ENCODE data around the gene UTP11.

UTP11 gene

DNA sequence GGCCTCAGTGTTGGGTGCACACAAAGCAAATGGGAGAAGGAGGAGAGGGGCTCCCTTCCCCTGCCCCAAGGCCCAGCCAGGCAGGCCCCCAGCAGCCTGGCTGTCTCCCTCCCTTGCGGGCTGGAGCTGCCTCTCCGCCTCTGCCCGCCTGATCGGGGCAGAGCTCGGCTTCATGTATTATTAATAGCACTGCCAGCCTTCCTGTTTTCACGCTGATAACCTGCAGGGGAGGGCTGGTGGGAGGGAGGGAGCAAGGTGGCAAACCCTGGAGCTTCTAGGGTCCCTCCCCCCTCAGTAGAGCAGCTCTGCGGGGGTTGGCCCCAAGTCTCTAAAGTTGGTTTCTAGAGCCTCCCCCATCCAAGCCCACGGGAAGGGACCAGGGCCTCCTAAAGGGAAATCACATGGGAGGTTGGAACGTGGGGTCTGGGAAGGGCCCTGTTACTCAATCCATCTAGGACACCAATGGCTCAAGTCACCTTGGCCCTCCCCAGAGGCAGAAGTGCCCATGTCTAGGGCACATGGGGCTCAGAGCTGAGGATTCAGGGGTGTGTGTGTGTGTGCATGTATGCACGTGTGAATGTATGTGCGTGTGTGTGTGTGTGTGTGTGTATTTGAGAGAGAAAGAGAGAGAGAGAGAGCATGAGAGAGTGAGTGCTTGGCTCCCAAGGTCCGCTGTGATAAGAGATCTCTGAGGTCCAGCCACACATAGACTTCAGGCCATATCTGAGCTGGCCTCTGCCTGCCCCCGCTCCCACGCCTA is 55.9 kb downstream of the UTP11 start:
- TF ChIP-seq, protein P1, sequence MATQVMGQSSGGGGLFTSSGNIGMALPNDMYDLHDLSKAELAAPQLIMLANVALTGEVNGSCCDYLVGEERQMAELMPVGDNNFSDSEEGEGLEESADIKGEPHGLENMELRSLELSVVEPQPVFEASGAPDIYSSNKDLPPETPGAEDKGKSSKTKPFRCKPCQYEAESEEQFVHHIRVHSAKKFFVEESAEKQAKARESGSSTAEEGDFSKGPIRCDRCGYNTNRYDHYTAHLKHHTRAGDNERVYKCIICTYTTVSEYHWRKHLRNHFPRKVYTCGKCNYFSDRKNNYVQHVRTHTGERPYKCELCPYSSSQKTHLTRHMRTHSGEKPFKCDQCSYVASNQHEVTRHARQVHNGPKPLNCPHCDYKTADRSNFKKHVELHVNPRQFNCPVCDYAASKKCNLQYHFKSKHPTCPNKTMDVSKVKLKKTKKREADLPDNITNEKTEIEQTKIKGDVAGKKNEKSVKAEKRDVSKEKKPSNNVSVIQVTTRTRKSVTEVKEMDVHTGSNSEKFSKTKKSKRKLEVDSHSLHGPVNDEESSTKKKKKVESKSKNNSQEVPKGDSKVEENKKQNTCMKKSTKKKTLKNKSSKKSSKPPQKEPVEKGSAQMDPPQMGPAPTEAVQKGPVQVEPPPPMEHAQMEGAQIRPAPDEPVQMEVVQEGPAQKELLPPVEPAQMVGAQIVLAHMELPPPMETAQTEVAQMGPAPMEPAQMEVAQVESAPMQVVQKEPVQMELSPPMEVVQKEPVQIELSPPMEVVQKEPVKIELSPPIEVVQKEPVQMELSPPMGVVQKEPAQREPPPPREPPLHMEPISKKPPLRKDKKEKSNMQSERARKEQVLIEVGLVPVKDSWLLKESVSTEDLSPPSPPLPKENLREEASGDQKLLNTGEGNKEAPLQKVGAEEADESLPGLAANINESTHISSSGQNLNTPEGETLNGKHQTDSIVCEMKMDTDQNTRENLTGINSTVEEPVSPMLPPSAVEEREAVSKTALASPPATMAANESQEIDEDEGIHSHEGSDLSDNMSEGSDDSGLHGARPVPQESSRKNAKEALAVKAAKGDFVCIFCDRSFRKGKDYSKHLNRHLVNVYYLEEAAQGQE (IDR thresholded peaks at IDR 0.05; ENCODE audit: insufficient replicate concordance, low read depth) = no peak
- no peak for TF ChIP-seq POLR2AphosphoS5 (IDR thresholded peaks at IDR 0.05; ENCODE audit: low read depth)
- TF ChIP-seq CTCF (IDR thresholded peaks at IDR 0.05; ENCODE audit: insufficient read depth, low read length) = no peak
- TF ChIP-seq GABPA (IDR thresholded peaks at IDR 0.05; ENCODE audit: low read depth) = no peak
- no peak for TF ChIP-seq SPI1 (IDR thresholded peaks at IDR 0.05; ENCODE audit: borderline replicate concordance, low read depth)
- DNase-seq (ENCODE audit: low read depth in 1 of 2, low spot score in 1 of 2) = no peak
- Histone ChIP-seq H3K4me3 (replicated peaks; ENCODE audit: insufficient read depth, low read length) (no peak overlapping the region), H3K27me3 (ENCODE audit: insufficient read depth, poor library complexity, severe bottlenecking) (peaks cover 5% of the 10 kb centered on the region), H3K27ac (replicated peaks) (no peak overlapping the region)

GRCh38 chr1:38068980-38069340 is 56.4 kb downstream of the UTP11 start:
- DNase-seq (ENCODE audit: low read depth in 1 of 2, low spot score in 1 of 2) = no peak
- H3K27me3 ChIP-seq (ENCODE audit: insufficient read depth, poor library complexity, severe bottlenecking) = peaks cover 5% of the 10 kb centered on the region
- no peak overlapping the region for H3K27ac ChIP-seq (replicated peaks)
- no peak overlapping the region for H3K4me3 ChIP-seq (replicated peaks; ENCODE audit: insufficient read depth, low read length)
- TF ChIP-seq, protein P1 (IDR thresholded peaks at IDR 0.05; ENCODE audit: insufficient replicate concordance, low read depth) = no peak
- TF ChIP-seq SPI1 (IDR thresholded peaks at IDR 0.05; ENCODE audit: borderline replicate concordance, low read depth) = no peak
- no peak for TF ChIP-seq CTCF (IDR thresholded peaks at IDR 0.05; ENCODE audit: insufficient read depth, low read length)
- no peak for TF ChIP-seq POLR2AphosphoS5 (IDR thresholded peaks at IDR 0.05; ENCODE audit: low read depth)
- TF ChIP-seq GABPA (IDR thresholded peaks at IDR 0.05; ENCODE audit: low read depth) = no peak

DNA sequence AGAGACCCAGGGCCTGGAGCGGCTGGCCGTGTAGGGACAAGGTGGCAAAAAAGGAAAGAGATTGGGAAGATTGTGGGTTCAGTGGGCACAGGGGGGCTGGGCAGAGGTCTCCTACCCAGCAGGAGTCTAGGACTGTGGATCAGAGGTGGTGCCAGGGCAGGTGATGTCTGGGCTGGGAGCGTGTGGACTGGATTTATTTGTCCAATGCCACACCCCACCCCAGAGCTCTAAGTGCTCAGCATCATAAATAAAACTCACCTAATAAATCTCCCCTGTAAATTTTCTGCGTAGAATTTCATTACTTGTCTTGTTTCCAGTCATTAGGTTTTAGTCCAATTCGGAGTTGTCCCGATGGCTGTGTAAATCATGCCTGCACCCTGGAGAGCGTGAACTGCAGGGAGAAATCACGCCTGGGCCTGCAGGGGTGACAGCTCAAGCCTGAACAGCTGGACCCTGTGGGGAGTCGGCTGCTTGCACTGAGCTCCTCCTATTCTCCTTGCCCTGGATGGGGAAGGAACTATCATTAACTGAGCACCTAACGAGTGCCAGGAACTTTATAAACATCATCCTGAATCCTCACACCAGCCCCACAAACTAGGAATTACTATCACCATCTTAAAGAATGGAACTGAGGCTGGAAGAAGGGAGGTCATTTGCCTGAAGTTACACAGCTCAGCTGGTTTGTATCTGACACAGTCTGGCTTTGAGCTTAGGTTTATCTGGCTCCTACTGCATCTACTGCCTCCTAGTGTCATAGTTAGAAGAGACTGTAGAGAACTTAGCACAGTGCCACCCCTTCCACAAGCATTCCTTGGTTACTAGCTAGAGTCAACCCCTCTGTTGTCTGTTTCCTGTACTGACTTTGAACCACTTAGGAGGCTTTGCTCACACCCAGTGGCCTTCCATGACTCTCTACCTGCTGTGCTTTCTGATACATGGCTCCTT is 59.0 kb downstream of the UTP11 start:
- Histone ChIP-seq H3K4me3 (replicated peaks; ENCODE audit: insufficient read depth, low read length) (no peak overlapping the region), H3K27me3 (ENCODE audit: insufficient read depth, poor library complexity, severe bottlenecking) (peaks cover 8% of the 10 kb centered on the region), H3K27ac (replicated peaks) (no peak overlapping the region)
- peak; percentile 32 for TF ChIP-seq CTCF (IDR thresholded peaks at IDR 0.05; ENCODE audit: insufficient read depth, low read length)
- TF ChIP-seq SPI1 (IDR thresholded peaks at IDR 0.05; ENCODE audit: borderline replicate concordance, low read depth) = no peak
- no peak for DNase-seq (ENCODE audit: low read depth in 1 of 2, low spot score in 1 of 2)

Measured in HL-60 (cell line).